Breast epithelium (tissue), 3 donors: ENCODE data around the gene FAH.

Source experiments
- POLR2A ChIP-seq: fragments of 450-650 bp; IDR thresholded peaks from one replicate; pipeline ENCODE4 v1.6.1; 2016; ENCODE audit warnings: antibody characterized with exemption, mild to moderate bottlenecking, moderate library complexity
- TF ChIP-seq, protein P1 (sequence below), 3 donors: fragments of 450-650 bp; IDR thresholded peaks; one replicate each; pipeline ENCODE4 v1.5.1; 2016 to 2017; ENCODE audit warnings: antibody characterized with exemption in 3 of 3, mild to moderate bottlenecking in 3 of 3, moderate library complexity in 3 of 3

DNA sequence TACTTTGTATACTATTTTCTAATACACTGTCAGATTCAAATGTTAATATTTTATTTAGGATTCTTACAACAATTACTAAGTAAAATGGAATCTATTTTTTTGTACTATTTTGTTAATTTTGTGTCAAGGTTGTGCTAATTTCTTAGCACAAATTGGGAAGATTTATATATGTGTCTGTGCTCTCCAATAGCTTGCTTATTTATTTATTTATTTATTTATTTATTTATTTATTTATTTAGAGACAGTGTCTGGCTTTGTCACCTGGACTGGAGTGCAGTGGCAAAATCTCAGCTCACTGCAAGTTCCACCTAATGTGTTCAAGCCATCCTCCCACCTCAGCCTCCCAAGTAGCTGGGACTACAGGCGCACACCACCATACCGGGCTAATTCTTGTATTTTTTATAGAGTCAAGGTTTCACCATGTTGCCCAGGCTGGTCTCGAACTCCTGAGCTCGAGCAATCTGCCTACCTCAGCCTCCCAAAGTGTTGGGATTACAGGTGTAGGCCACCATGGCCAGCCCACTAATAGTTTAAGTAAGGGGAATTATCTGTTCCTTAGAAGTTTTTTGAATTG lies 64.6 kb downstream of the FAH start:
- TF ChIP-seq, protein P1, sequence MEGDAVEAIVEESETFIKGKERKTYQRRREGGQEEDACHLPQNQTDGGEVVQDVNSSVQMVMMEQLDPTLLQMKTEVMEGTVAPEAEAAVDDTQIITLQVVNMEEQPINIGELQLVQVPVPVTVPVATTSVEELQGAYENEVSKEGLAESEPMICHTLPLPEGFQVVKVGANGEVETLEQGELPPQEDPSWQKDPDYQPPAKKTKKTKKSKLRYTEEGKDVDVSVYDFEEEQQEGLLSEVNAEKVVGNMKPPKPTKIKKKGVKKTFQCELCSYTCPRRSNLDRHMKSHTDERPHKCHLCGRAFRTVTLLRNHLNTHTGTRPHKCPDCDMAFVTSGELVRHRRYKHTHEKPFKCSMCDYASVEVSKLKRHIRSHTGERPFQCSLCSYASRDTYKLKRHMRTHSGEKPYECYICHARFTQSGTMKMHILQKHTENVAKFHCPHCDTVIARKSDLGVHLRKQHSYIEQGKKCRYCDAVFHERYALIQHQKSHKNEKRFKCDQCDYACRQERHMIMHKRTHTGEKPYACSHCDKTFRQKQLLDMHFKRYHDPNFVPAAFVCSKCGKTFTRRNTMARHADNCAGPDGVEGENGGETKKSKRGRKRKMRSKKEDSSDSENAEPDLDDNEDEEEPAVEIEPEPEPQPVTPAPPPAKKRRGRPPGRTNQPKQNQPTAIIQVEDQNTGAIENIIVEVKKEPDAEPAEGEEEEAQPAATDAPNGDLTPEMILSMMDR (IDR thresholded peaks at IDR 0.05), result no peak
- TF ChIP-seq POLR2A, result no peak
